Stomach smooth muscle (tissue), 2 donors: ENCODE measurements around the gene SLC5A9.
"Not testable (repeated sequence)": the region's sequence is repeated elsewhere in the genome, so short reads cannot be mapped to it uniquely, and the experiment has no call there.

ENCODE experiments used
- H3K27ac ChIP-seq: one replicate; pipeline ENCODE4 v1.7.0; 2013; ENCODE audit warnings: mild to moderate bottlenecking, low read length, inconsistent platforms
- H3K27me3 ChIP-seq, 2 donors: one replicate each; pipeline ENCODE4 v1.7.0; 2013; ENCODE audit warnings: low read length in 2 of 2; ENCODE audit not compliant: insufficient read depth in 2 of 2, control insufficient read depth in 1 of 2
- H3K36me3 ChIP-seq, 2 donors: one replicate each; pipeline ENCODE4 v1.7.0; 2013; ENCODE audit warnings: low read length in 2 of 2; ENCODE audit not compliant: control insufficient read depth in 2 of 2, insufficient read depth in 2 of 2
- H3K4me1 ChIP-seq: one replicate; pipeline ENCODE4 v1.7.0; 2013; ENCODE audit warnings: low read length; ENCODE audit not compliant: control insufficient read depth, insufficient read depth
- H3K4me3 ChIP-seq, 2 donors: one replicate each; pipeline ENCODE4 v1.7.0; 2013; ENCODE audit warnings: low read length in 2 of 2
- H3K9ac ChIP-seq, 2 donors: one replicate each; pipeline ENCODE4 v1.7.0; 2013; ENCODE audit warnings: low read length in 2 of 2, mild to moderate bottlenecking in 1 of 2
- H3K9me3 ChIP-seq, 2 donors: one replicate each; pipeline ENCODE4 v1.7.0; 2013; ENCODE audit warnings: low read length in 2 of 2; ENCODE audit not compliant: control insufficient read depth in 2 of 2
- donor health status: healthy.
- donor health status: Pancreatic carcinoma.

Gene SLC5A9

GRCh38 chr1:48213462-48213861 lies 9.1 kb upstream of the SLC5A9 start:
- H3K36me3 ChIP-seq, H3K4me3 ChIP-seq, H3K4me1 ChIP-seq, H3K9me3 ChIP-seq, H3K27ac ChIP-seq, H3K27me3 ChIP-seq, H3K9ac ChIP-seq: not testable (repeated sequence)

GRCh38 chr1:48214366-48214765 lies 8.2 kb upstream of the SLC5A9 start:
- not testable (repeated sequence) for H3K27me3 ChIP-seq, H3K9me3 ChIP-seq, H3K27ac ChIP-seq, H3K4me1 ChIP-seq, H3K36me3 ChIP-seq, H3K9ac ChIP-seq, H3K4me3 ChIP-seq

GRCh38 chr1:48214820-48215219 lies 7.7 kb upstream of the SLC5A9 start:
- Histone ChIP-seq H3K4me1 (no peaks in the 10 kb centered on the region), H3K9ac (no peak overlapping the region), H3K9me3 (peaks cover 0 to under 1% of the 10 kb centered on the region in 2 donors), H3K4me3 (no peak overlapping the region), H3K36me3 (no peaks in the 10 kb centered on the region), H3K27me3 (no peaks in the 10 kb centered on the region), H3K27ac (no peak overlapping the region)

GRCh38 chr1:48215222-48215621 lies 7.3 kb upstream of the SLC5A9 start:
- Histone ChIP-seq H3K27ac (no peak overlapping the region), H3K27me3 (no peaks in the 10 kb centered on the region), H3K9ac (no peak overlapping the region), H3K4me1 (no peaks in the 10 kb centered on the region), H3K36me3 (no peaks in the 10 kb centered on the region), H3K9me3 (peaks cover 0 to 3% of the 10 kb centered on the region in 2 donors), H3K4me3 (no peak overlapping the region)

- no peaks in the 10 kb centered on the region for H3K4me1 ChIP-seq
- peaks cover 0 to 3% of the 10 kb centered on the region in 2 donors for H3K9me3 ChIP-seq
- H3K9ac ChIP-seq, result no peak overlapping the region
- H3K27ac ChIP-seq, result no peak overlapping the region
- H3K4me3 ChIP-seq, result no peak overlapping the region
- no peaks in the 10 kb centered on the region for H3K36me3 ChIP-seq
- H3K27me3 ChIP-seq, result no peaks in the 10 kb centered on the region
Measured at GRCh38 chr1:48215889-48216288, 6.6 kb upstream of the SLC5A9 start.

- Histone ChIP-seq H3K4me3 (no peak overlapping the region), H3K27me3 (no peaks in the 10 kb centered on the region), H3K27ac (no peak overlapping the region), H3K9me3 (peaks cover 0 to 3% of the 10 kb centered on the region in 2 donors), H3K9ac (no peak overlapping the region), H3K4me1 (no peaks in the 10 kb centered on the region), H3K36me3 (no peaks in the 10 kb centered on the region)
Measured at GRCh38 chr1:48216313-48216712, 6.2 kb upstream of the SLC5A9 start.

- H3K9me3 ChIP-seq, result peaks cover 0 to 3% of the 10 kb centered on the region in 2 donors
- no peaks in the 10 kb centered on the region for H3K27me3 ChIP-seq
- H3K27ac ChIP-seq, result no peak overlapping the region
- no peak overlapping the region for H3K4me3 ChIP-seq
- H3K4me1 ChIP-seq, result no peaks in the 10 kb centered on the region
- no peak overlapping the region for H3K9ac ChIP-seq
- no peaks in the 10 kb centered on the region for H3K36me3 ChIP-seq
Measured at GRCh38 chr1:48216941-48217340, 5.6 kb upstream of the SLC5A9 start.

- H3K9me3 ChIP-seq, result peaks cover 0 to 3% of the 10 kb centered on the region in 2 donors
- peaks cover 0 to 2% of the 10 kb centered on the region in 2 donors for H3K27me3 ChIP-seq
- no peak overlapping the region for H3K4me3 ChIP-seq
- no peak overlapping the region for H3K27ac ChIP-seq
- H3K4me1 ChIP-seq, result no peaks in the 10 kb centered on the region
- H3K36me3 ChIP-seq, result no peaks in the 10 kb centered on the region
- H3K9ac ChIP-seq, result no peak overlapping the region
Measured at GRCh38 chr1:48217856-48218255, 4.7 kb upstream of the SLC5A9 start.

- Histone ChIP-seq H3K9me3 (peaks cover 0 to 3% of the 10 kb centered on the region in 2 donors), H3K27me3 (peaks cover 3 to 6% of the 10 kb centered on the region in 2 donors), H3K9ac (no peak overlapping the region), H3K27ac (no peak overlapping the region), H3K4me3 (no peak overlapping the region), H3K4me1 (no peaks in the 10 kb centered on the region), H3K36me3 (no peaks in the 10 kb centered on the region)
Measured at GRCh38 chr1:48219803-48220202, 2.7 kb upstream of the SLC5A9 start.

- Histone ChIP-seq H3K9me3 (peaks cover 0 to 3% of the 10 kb centered on the region in 2 donors), H3K36me3 (no peaks in the 10 kb centered on the region), H3K27me3 (peaks cover 6 to 9% of the 10 kb centered on the region in 2 donors), H3K27ac (no peak overlapping the region), H3K4me1 (no peaks in the 10 kb centered on the region), H3K4me3 (no peak overlapping the region), H3K9ac (no peak overlapping the region)
Measured at GRCh38 chr1:48221122-48221521, 1.4 kb upstream of the SLC5A9 start.

- peaks cover 6 to 9% of the 10 kb centered on the region in 2 donors for H3K27me3 ChIP-seq
- H3K36me3 ChIP-seq, result no peaks in the 10 kb centered on the region
- no peaks in the 10 kb centered on the region for H3K4me1 ChIP-seq
- no peak overlapping the region for H3K27ac ChIP-seq
- H3K9ac ChIP-seq, result no peak overlapping the region
- peaks cover 0 to 3% of the 10 kb centered on the region in 2 donors for H3K9me3 ChIP-seq
- no peak overlapping the region for H3K4me3 ChIP-seq
Measured at GRCh38 chr1:48221657-48222056, 859 bp upstream of the SLC5A9 start.
